H1 (cell line): Measurements from ENCODE around the gene XPO6.

ENCODE experiments used
- MAX ChIP-seq: IDR thresholded peaks from 2 replicates; pipeline ENCODE4 v1.6.1; 2012; ENCODE audit warnings: inconsistent platforms
- POLR2A ChIP-seq, 2 experiments: IDR thresholded peaks; 1 replicate in 1 of 2; 2 replicates in 1 of 2; pipeline ENCODE4 v1.6.1; 2011; ENCODE audit warnings: low read depth in 2 of 2, low read length in 2 of 2, mild to moderate bottlenecking in 2 of 2; ENCODE audit errors: control extremely low read depth in 1 of 2
- POLR2AphosphoS5 ChIP-seq: IDR thresholded peaks from 2 replicates; pipeline ENCODE4 v1.6.1; 2011; ENCODE audit warnings: low read depth, low read length
- SIN3A ChIP-seq, 2 experiments: IDR thresholded peaks in 1 of 2; conservative IDR thresholded peaks in 1 of 2; 2 replicates each; pipeline ENCODE4 v1.6.1; 2011 to 2012; ENCODE audit warnings: low read length in 2 of 2, improper control_type of control experiment in 1 of 2, low read depth in 1 of 2, mild to moderate bottlenecking in 1 of 2
- TF ChIP-seq, protein P1 (sequence below), 3 experiments: IDR thresholded peaks; 1 replicate in 2 of 3; 2 replicates in 1 of 3; pipeline versions ENCODE4 v1.5.1 to v1.6.1; 2011; ENCODE audit warnings: low read length in 3 of 3, mild to moderate bottlenecking in 3 of 3, inconsistent platforms in 2 of 3, low read depth in 1 of 3, moderate library complexity in 1 of 3; ENCODE audit not compliant: insufficient read depth in 1 of 3; ENCODE audit errors: control extremely low read depth in 1 of 3
- TF ChIP-seq, protein P2 (sequence below): fragments of 300-600 bp; sonication (generic); IDR thresholded peaks from 2 replicates; pipeline ENCODE4 v1.7.1; 2012; ENCODE audit warnings: low read length, moderate library complexity, mild to moderate bottlenecking, inconsistent platforms; ENCODE audit not compliant: insufficient replicate concordance

DNA sequence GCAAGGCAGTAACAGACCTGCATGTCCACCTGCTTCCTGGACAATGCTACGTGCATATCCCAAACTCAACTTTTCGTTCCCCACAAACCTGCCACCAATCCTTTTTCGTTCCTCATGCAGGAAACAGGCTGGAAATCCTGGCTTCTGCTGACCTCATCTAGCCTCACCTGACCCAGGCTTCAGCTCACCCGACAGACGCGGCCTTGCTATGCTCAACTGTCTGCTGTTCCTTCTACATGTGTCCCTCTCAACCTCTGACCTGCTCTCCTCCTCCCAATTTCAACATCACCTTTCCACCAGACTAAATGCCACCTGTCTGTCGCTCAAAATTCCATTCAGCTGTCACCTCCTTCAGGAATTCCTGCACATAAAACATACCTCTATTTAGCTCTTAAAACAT lies 44.5 kb downstream of the XPO6 start:
- TF ChIP-seq, protein P1, sequence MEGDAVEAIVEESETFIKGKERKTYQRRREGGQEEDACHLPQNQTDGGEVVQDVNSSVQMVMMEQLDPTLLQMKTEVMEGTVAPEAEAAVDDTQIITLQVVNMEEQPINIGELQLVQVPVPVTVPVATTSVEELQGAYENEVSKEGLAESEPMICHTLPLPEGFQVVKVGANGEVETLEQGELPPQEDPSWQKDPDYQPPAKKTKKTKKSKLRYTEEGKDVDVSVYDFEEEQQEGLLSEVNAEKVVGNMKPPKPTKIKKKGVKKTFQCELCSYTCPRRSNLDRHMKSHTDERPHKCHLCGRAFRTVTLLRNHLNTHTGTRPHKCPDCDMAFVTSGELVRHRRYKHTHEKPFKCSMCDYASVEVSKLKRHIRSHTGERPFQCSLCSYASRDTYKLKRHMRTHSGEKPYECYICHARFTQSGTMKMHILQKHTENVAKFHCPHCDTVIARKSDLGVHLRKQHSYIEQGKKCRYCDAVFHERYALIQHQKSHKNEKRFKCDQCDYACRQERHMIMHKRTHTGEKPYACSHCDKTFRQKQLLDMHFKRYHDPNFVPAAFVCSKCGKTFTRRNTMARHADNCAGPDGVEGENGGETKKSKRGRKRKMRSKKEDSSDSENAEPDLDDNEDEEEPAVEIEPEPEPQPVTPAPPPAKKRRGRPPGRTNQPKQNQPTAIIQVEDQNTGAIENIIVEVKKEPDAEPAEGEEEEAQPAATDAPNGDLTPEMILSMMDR (IDR thresholded peaks at IDR 0.05; ENCODE audit: control extremely low read depth in 1 of 3, insufficient read depth in 1 of 3, low read depth in 1 of 3, low read length in 3 of 3), result no peak
- no peak for TF ChIP-seq POLR2A (IDR thresholded peaks at IDR 0.05; ENCODE audit: control extremely low read depth in 1 of 2, low read depth in 2 of 2, low read length in 2 of 2)
- TF ChIP-seq MAX, result no peak
- no peak for TF ChIP-seq SIN3A (conservative IDR thresholded peaks at IDR 0.05 in 1 of 2, IDR thresholded peaks at IDR 0.05 in 1 of 2; ENCODE audit: low read depth in 1 of 2, low read length in 2 of 2)
- no peak for TF ChIP-seq POLR2AphosphoS5
- TF ChIP-seq, protein P2, sequence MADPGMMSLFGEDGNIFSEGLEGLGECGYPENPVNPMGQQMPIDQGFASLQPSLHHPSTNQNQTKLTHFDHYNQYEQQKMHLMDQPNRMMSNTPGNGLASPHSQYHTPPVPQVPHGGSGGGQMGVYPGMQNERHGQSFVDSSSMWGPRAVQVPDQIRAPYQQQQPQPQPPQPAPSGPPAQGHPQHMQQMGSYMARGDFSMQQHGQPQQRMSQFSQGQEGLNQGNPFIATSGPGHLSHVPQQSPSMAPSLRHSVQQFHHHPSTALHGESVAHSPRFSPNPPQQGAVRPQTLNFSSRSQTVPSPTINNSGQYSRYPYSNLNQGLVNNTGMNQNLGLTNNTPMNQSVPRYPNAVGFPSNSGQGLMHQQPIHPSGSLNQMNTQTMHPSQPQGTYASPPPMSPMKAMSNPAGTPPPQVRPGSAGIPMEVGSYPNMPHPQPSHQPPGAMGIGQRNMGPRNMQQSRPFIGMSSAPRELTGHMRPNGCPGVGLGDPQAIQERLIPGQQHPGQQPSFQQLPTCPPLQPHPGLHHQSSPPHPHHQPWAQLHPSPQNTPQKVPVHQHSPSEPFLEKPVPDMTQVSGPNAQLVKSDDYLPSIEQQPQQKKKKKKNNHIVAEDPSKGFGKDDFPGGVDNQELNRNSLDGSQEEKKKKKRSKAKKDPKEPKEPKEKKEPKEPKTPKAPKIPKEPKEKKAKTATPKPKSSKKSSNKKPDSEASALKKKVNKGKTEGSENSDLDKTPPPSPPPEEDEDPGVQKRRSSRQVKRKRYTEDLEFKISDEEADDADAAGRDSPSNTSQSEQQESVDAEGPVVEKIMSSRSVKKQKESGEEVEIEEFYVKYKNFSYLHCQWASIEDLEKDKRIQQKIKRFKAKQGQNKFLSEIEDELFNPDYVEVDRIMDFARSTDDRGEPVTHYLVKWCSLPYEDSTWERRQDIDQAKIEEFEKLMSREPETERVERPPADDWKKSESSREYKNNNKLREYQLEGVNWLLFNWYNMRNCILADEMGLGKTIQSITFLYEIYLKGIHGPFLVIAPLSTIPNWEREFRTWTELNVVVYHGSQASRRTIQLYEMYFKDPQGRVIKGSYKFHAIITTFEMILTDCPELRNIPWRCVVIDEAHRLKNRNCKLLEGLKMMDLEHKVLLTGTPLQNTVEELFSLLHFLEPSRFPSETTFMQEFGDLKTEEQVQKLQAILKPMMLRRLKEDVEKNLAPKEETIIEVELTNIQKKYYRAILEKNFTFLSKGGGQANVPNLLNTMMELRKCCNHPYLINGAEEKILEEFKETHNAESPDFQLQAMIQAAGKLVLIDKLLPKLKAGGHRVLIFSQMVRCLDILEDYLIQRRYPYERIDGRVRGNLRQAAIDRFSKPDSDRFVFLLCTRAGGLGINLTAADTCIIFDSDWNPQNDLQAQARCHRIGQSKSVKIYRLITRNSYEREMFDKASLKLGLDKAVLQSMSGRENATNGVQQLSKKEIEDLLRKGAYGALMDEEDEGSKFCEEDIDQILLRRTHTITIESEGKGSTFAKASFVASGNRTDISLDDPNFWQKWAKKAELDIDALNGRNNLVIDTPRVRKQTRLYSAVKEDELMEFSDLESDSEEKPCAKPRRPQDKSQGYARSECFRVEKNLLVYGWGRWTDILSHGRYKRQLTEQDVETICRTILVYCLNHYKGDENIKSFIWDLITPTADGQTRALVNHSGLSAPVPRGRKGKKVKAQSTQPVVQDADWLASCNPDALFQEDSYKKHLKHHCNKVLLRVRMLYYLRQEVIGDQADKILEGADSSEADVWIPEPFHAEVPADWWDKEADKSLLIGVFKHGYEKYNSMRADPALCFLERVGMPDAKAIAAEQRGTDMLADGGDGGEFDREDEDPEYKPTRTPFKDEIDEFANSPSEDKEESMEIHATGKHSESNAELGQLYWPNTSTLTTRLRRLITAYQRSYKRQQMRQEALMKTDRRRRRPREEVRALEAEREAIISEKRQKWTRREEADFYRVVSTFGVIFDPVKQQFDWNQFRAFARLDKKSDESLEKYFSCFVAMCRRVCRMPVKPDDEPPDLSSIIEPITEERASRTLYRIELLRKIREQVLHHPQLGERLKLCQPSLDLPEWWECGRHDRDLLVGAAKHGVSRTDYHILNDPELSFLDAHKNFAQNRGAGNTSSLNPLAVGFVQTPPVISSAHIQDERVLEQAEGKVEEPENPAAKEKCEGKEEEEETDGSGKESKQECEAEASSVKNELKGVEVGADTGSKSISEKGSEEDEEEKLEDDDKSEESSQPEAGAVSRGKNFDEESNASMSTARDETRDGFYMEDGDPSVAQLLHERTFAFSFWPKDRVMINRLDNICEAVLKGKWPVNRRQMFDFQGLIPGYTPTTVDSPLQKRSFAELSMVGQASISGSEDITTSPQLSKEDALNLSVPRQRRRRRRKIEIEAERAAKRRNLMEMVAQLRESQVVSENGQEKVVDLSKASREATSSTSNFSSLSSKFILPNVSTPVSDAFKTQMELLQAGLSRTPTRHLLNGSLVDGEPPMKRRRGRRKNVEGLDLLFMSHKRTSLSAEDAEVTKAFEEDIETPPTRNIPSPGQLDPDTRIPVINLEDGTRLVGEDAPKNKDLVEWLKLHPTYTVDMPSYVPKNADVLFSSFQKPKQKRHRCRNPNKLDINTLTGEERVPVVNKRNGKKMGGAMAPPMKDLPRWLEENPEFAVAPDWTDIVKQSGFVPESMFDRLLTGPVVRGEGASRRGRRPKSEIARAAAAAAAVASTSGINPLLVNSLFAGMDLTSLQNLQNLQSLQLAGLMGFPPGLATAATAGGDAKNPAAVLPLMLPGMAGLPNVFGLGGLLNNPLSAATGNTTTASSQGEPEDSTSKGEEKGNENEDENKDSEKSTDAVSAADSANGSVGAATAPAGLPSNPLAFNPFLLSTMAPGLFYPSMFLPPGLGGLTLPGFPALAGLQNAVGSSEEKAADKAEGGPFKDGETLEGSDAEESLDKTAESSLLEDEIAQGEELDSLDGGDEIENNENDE, result no peak
